Measurements from ENCODE around the gene MTSS2. TPM values are rescaled to one million over a fixed set of nuclear protein-coding genes. Genes with fewer than 3 reads are reported as not detected.

MTSS2 gene
- total RNA-seq, 3 donors from 2014 or later (not counting 1 experiment from before 2014, with no cell fraction given): 3.8 to 8.8 (median 4.4) TPM

DNA sequence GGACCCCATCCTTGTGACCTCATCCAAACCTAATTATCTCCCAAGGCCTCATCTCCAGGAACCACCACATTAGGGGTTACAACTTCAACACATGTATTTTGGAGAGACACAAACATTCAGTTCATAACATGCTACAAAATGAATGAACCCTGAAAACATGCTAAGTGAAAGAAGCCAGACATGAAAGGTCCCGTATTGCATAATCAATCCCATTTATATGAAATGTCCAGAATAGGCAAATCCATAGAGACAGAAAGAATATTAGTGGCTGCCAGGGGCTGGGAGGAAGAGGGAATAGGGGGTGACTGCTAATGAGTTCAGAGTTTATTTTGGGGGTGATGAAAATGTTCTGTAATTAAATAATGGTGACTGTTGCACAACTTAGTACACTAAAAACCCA lies 43.2 kb downstream of the MTSS2 start:
- 83% methylated on average over 1 of the region's 1 CpG for WGBS (ENCODE audit: insufficient coverage)
- no peak overlapping the region for H3K27ac Mint-ChIP-seq
- no peaks in the 10 kb centered on the region for H3K36me3 Mint-ChIP-seq
- ATAC-seq (no peak), DNase-seq (no peak)
- TF ChIP-seq, protein P1, sequence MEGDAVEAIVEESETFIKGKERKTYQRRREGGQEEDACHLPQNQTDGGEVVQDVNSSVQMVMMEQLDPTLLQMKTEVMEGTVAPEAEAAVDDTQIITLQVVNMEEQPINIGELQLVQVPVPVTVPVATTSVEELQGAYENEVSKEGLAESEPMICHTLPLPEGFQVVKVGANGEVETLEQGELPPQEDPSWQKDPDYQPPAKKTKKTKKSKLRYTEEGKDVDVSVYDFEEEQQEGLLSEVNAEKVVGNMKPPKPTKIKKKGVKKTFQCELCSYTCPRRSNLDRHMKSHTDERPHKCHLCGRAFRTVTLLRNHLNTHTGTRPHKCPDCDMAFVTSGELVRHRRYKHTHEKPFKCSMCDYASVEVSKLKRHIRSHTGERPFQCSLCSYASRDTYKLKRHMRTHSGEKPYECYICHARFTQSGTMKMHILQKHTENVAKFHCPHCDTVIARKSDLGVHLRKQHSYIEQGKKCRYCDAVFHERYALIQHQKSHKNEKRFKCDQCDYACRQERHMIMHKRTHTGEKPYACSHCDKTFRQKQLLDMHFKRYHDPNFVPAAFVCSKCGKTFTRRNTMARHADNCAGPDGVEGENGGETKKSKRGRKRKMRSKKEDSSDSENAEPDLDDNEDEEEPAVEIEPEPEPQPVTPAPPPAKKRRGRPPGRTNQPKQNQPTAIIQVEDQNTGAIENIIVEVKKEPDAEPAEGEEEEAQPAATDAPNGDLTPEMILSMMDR (IDR thresholded peaks at IDR 0.05): no peak
- intact Hi-C loops (cut with micrococcal nuclease): no loop called here
- no peaks in the 10 kb centered on the region for H3K4me1 Mint-ChIP-seq
- no peaks in the 10 kb centered on the region for H3K36me3 ChIP-seq (ENCODE audit: control insufficient read depth, insufficient read depth, low read length)
- peaks cover 0 to 4% of the 10 kb centered on the region in 2 donors for H3K27me3 Mint-ChIP-seq (ENCODE audit: low read depth in 2 of 2)
- no peak overlapping the region for H3K27ac ChIP-seq (ENCODE audit: low read length)
- no peak overlapping the region for H3K4me3 ChIP-seq (ENCODE audit: low read length)
- no peaks in the 10 kb centered on the region for H3K9me3 Mint-ChIP-seq
- H3K4me3 Mint-ChIP-seq: no peak overlapping the region
- H3K27me3 ChIP-seq (ENCODE audit: control insufficient read depth, insufficient read depth, low read length): no peaks in the 10 kb centered on the region
- no peaks in the 10 kb centered on the region for H3K4me1 ChIP-seq (ENCODE audit: control insufficient read depth, insufficient read depth, low read length)
- no peaks in the 10 kb centered on the region for H3K9me3 ChIP-seq (ENCODE audit: control insufficient read depth, insufficient read depth, low read length)

DNA sequence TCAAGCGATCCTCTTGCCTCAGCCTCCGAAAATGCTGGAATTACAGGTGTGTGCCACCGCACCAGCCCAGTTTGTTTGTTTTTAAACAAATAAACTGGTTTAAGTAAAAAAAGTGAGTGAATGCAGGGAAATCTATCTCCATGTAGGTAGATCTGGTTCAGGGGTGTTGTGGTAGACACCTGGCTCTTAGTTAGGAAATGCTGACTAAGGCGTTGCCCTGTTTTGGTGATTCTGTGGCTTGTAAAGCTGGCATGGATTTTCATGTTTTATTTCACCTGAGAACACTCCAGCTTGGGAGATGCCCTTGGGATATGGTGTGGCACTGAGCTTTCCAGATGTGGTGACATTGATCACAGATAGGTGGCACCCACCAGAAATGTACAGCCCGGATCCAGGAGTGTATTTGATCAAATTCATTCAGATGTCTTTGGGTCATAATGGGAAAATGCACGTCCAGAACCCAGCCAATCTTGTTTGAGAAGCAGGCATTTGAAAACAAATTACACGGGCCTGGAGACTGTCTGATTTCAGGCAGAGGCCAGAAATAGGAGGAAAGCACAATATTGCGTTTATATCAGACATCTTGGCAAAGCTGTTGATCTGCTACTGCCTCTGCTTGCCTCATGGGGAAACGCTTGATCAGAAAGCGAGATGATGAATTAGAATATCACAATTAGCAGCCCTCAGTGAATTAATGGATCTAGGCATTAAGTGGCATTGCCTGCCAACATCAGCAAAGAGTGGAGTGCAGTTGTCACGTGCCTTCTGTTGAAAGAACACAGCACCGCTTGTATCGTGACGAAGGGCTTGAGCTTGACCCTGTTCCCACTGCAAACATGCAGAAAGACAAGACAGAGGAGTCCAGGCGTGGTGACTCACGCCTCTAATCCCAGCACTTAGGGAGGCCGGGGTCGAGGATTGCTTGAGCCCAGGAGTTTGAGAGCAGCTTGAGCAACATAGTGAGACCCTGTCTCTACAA lies 46.8 kb downstream of the MTSS2 start:
- H3K27me3 Mint-ChIP-seq (ENCODE audit: low read depth in 2 of 2): peaks cover 0 to 4% of the 10 kb centered on the region in 2 donors
- H3K36me3 Mint-ChIP-seq: no peaks in the 10 kb centered on the region
- H3K36me3 ChIP-seq (ENCODE audit: control insufficient read depth, insufficient read depth, low read length): no peaks in the 10 kb centered on the region
- TF ChIP-seq, protein P1 (IDR thresholded peaks at IDR 0.05): no peak
- H3K9me3 ChIP-seq (ENCODE audit: control insufficient read depth, insufficient read depth, low read length): no peaks in the 10 kb centered on the region
- intact Hi-C loops (cut with micrococcal nuclease): no loop called here
- no peak overlapping the region for H3K4me3 ChIP-seq (ENCODE audit: low read length)
- no peaks in the 10 kb centered on the region for H3K27me3 ChIP-seq (ENCODE audit: control insufficient read depth, insufficient read depth, low read length)
- H3K9me3 Mint-ChIP-seq: no peaks in the 10 kb centered on the region
- no peak for DNase-seq
- no peak overlapping the region for H3K27ac ChIP-seq (ENCODE audit: low read length)
- WGBS (ENCODE audit: insufficient coverage): 89% methylated on average over 18 of the region's 18 CpGs
- H3K4me1 ChIP-seq (ENCODE audit: control insufficient read depth, insufficient read depth, low read length): no peaks in the 10 kb centered on the region
- no peak overlapping the region for H3K4me3 Mint-ChIP-seq
- no peak for ATAC-seq
- no peaks in the 10 kb centered on the region for H3K4me1 Mint-ChIP-seq
- H3K27ac Mint-ChIP-seq: no peak overlapping the region

Other genes with a start within 250 kb of the MTSS2 start
- gene ST3GAL2, start 247.0 kb downstream of the MTSS2 start, total RNA-seq: 10 to 100 TPM; 25.9 to 39.1 (median 36.9) TPM
- 10 to 100 TPM; 28.5 to 33.0 (median 29.6) TPM for gene FCSK, start 231.5 kb downstream of the MTSS2 start, total RNA-seq
- gene COG4, start 162.5 kb downstream of the MTSS2 start, total RNA-seq: 10 to 100 TPM; 29.5 to 44.4 (median 31.6) TPM
- 100 to 1,000 TPM; 164 to 220 (median 173) TPM for gene SF3B3, start 162.2 kb downstream of the MTSS2 start, total RNA-seq
- under 1 TPM in 2 of 3 donors, not detected in 1; 0.48 to 0.54 TPM for gene IL34, start 39.5 kb downstream of the MTSS2 start, total RNA-seq
- 10 to 100 TPM; 33.9 to 45.6 (median 43.4) TPM for gene VAC14, start 115.1 kb upstream of the MTSS2 start, total RNA-seq